GM12878 (cell line): ENCODE measurements around the gene NFATC1. TPM values are rescaled to one million over a fixed set of nuclear protein-coding genes. Genes with fewer than 3 reads are reported as not detected.

Experiments
- ATAC-seq: fragments of 200-7000 bp; cut with Tn5 transposase; 3 replicates; pipeline ENCODE4 v1.9.1; 2020; ENCODE audit warnings: mild to moderate bottlenecking, moderate library complexity
- BruUV-seq: library from RNA; stranded (reverse); fragments of 400-500 nt; replicated peaks from 2 replicates; lab custom pipeline; 2021; lab: Mats Ljungman, UMichigan
- CTCF ChIA-PET: fragments of 300-600 bp; sonication (Branson Sonifier 250); formaldehyde crosslinking; extraction: SDS; loops from one replicate; lab custom pipeline; 2021; ENCODE audit warnings: inconsistent platforms; lab: Yijun Ruan, JAX
- POLR2A ChIA-PET: fragments of 350-600 bp; formaldehyde crosslinking; extraction: SDS; loops from one replicate; lab custom pipeline; 2021; ENCODE audit warnings: inconsistent platforms; lab: Charles Lee
- RAD21 ChIA-PET: fragments of 300-600 bp; sonication (Branson Sonifier 250); formaldehyde crosslinking; loops from one replicate; lab custom pipeline; 2023; ENCODE audit warnings: antibody characterized with exemption; ENCODE audit not compliant: unreplicated experiment; lab: Charles Lee
- SMC1A ChIA-PET: fragments of 300-600 bp; sonication (Branson Sonifier 250); formaldehyde crosslinking; loops from one replicate; lab custom pipeline; 2023; ENCODE audit not compliant: unreplicated experiment, uncharacterized antibody; lab: Charles Lee
- DNase-seq: peaks from one replicate; pipeline ENCODE4 v3.0.0-alpha.2; 2011; ENCODE audit warnings: low read depth, low spot score
- FAIRE-seq: peaks from 3 replicates; lab custom pipeline; 2011; peaks lifted over from hg19 to GRCh38; lab: Jason Lieb, UNC
- H2AFZ ChIP-seq: 2 replicates; pipeline ENCODE4 v1.6.0; 2011; ENCODE audit warnings: low read depth, low read length, control low read depth; ENCODE audit not compliant: control insufficient read depth
- H3K27ac ChIP-seq: 2 replicates; pipeline ENCODE4 v1.5.1; 2011; ENCODE audit warnings: control low read depth; ENCODE audit not compliant: control insufficient read depth, insufficient read depth
- H3K27me3 ChIP-seq, 2 experiments: replicated peaks in 1 of 2; 2 replicates each; pipeline versions ENCODE4 v1.6.0 to v1.6.1; 2011; ENCODE audit warnings: low read length in 1 of 2; ENCODE audit not compliant: control insufficient read depth in 2 of 2, insufficient read depth in 2 of 2
- H3K36me3 ChIP-seq, 2 experiments: 2 replicates each; pipeline ENCODE4 v1.5.1; 2011; ENCODE audit warnings: low read length in 1 of 2; ENCODE audit not compliant: control insufficient read depth in 2 of 2, insufficient read depth in 2 of 2
- H3K4me1 ChIP-seq: 2 replicates; pipeline ENCODE4 v1.6.1; 2011; ENCODE audit warnings: mild to moderate bottlenecking, low read length, moderate library complexity, mixed read lengths; ENCODE audit not compliant: control insufficient read depth, insufficient read depth
- H3K4me2 ChIP-seq: 2 replicates; pipeline ENCODE4 v1.6.0; 2011; ENCODE audit warnings: control low read depth; ENCODE audit not compliant: control insufficient read depth, insufficient read depth
- H3K4me3 ChIP-seq: fragments of 200-600 bp; sonication (generic); 2 replicates; pipeline ENCODE4 v1.5.1; 2016
- H3K79me2 ChIP-seq: 2 replicates; pipeline ENCODE4 v1.6.0; 2011; ENCODE audit warnings: low read length; ENCODE audit not compliant: control insufficient read depth, insufficient read depth
- H3K9ac ChIP-seq: 2 replicates; pipeline ENCODE4 v1.8.0; 2011; ENCODE audit warnings: low read length, control low read depth, mixed read lengths; ENCODE audit not compliant: control insufficient read depth, insufficient read depth
- H3K9me3 ChIP-seq: replicated peaks from 3 replicates; pipeline ENCODE4 v1.5.1; 2011; ENCODE audit warnings: mild to moderate bottlenecking, low read length; ENCODE audit not compliant: control insufficient read depth, insufficient read depth
- H4K20me1 ChIP-seq: 2 replicates; pipeline ENCODE4 v1.6.0; 2011; ENCODE audit not compliant: control insufficient read depth, insufficient read depth
- ATF2 ChIP-seq: IDR thresholded peaks from 2 replicates; pipeline ENCODE4 v1.6.1; 2012; ENCODE audit warnings: low read length, inconsistent platforms
- CBX3 ChIP-seq: fragments of 200-600 bp; sonication (generic); IDR thresholded peaks from 2 replicates; pipeline ENCODE4 v1.6.1; 2016; ENCODE audit warnings: low read depth, borderline replicate concordance
- CHD1 ChIP-seq: IDR thresholded peaks from 2 replicates; pipeline ENCODE4 v1.6.1; 2012; ENCODE audit warnings: low read depth, low read length, improper control_type of control experiment
- ETV6 ChIP-seq, 2 experiments: fragments of 450-650 bp in 1 of 2; IDR thresholded peaks in 1 of 2; conservative IDR thresholded peaks in 1 of 2; 2 replicates each; pipeline ENCODE4 v1.6.1; 2014; ENCODE audit warnings: antibody characterized with exemption in 1 of 2, borderline replicate concordance in 1 of 2, low read depth in 1 of 2, mild to moderate bottlenecking in 1 of 2, moderate library complexity in 1 of 2
- EZH2 ChIP-seq: IDR thresholded peaks from 2 replicates; pipeline ENCODE4 v1.6.1; 2012; ENCODE audit warnings: low read depth, mild to moderate bottlenecking, control low read depth, inconsistent platforms, low read length, borderline replicate concordance; ENCODE audit not compliant: control insufficient read depth
- IKZF1 ChIP-seq: fragments of 450-650 bp; conservative IDR thresholded peaks from 2 replicates; pipeline ENCODE4 v1.6.1; 2017; ENCODE audit warnings: antibody characterized with exemption, mild to moderate bottlenecking
- IKZF2 ChIP-seq, 2 experiments: fragments of 450-650 bp; IDR thresholded peaks; 2 replicates each; pipeline ENCODE4 v1.6.1; 2017; ENCODE audit warnings: mild to moderate bottlenecking in 2 of 2, moderate library complexity in 2 of 2
- MEF2A ChIP-seq: IDR thresholded peaks from 2 replicates; pipeline ENCODE4 v1.6.1; 2011; ENCODE audit warnings: low read depth, mild to moderate bottlenecking, low read length, moderate library complexity; ENCODE audit not compliant: insufficient read depth
- MYB ChIP-seq: fragments of 150-350 bp; IDR thresholded peaks from 2 replicates; pipeline ENCODE4 v1.6.1; 2014; ENCODE audit warnings: mild to moderate bottlenecking, low read depth, low read length, borderline replicate concordance
- NR2C1 ChIP-seq: fragments of 450-650 bp; IDR thresholded peaks from 2 replicates; pipeline ENCODE4 v1.6.1; 2017; ENCODE audit warnings: antibody characterized with exemption, mild to moderate bottlenecking, moderate library complexity
- STAT1 ChIP-seq: fragments of 450-650 bp; conservative IDR thresholded peaks from 2 replicates; pipeline ENCODE4 v1.6.1; 2014; ENCODE audit warnings: antibody characterized with exemption, mild to moderate bottlenecking
- TCF3 ChIP-seq: IDR thresholded peaks from 2 replicates; pipeline ENCODE4 v1.6.1; 2012; ENCODE audit warnings: low read depth, mild to moderate bottlenecking, low read length, borderline replicate concordance; ENCODE audit not compliant: insufficient read depth
- YY1 ChIP-seq: IDR thresholded peaks from 2 replicates; pipeline ENCODE4 v1.6.1; 2011; ENCODE audit warnings: low read depth, mild to moderate bottlenecking, low read length
- ZNF24 ChIP-seq: fragments of 450-650 bp; IDR thresholded peaks from 2 replicates; pipeline ENCODE4 v1.6.1; 2017; ENCODE audit warnings: antibody characterized with exemption, mild to moderate bottlenecking
- ZSCAN29 ChIP-seq: fragments of 450-650 bp; IDR thresholded peaks from 2 replicates; pipeline ENCODE4 v1.6.1; 2017; ENCODE audit warnings: mild to moderate bottlenecking, moderate library complexity
- ZZZ3 ChIP-seq: IDR thresholded peaks from 2 replicates; pipeline ENCODE4 v1.6.1; 2011; ENCODE audit warnings: low read depth; ENCODE audit not compliant: control insufficient read depth, insufficient read length
- WGBS: methylation state at CpG from one replicate; pipeline ENCODE4 v1.1.6; 2016; ENCODE audit warnings: low lambda C conversion rate; ENCODE audit not compliant: insufficient replicate concordance, insufficient coverage; ENCODE audit errors: missing lambda C conversion rate; 5-methylcytosine and 5-hydroxymethylcytosine counted together
- in situ Hi-C: fragments of 300-500 bp; cut with MboI; formaldehyde crosslinking; loops from 9 replicates; pipeline ENCODE4 v1.14.3; 2018; ENCODE audit warnings: mixed read lengths
- intact Hi-C: fragments of 100-400 bp; cut with micrococcal nuclease; formaldehyde crosslinking; loops from one replicate; pipeline ENCODE4 v1.14.2; 2022; ENCODE audit not compliant: unreplicated experiment
- polyA plus RNA-seq, 11 experiments: library from polyadenylated mRNA; depleted of rRNA in 4 of 11; unstranded in 6 of 11; stranded (reverse) in 5 of 11; fragments of >200 nt; fragmentation: Nextera tagmentation in 4 of 11; fragmentation: Illumina TruSeq in 1 of 11; extraction: Ambion mirVana in 4 of 11; extraction: Trizol in 1 of 11; gene quantifications; 1 replicate in 1 of 11; 2 replicates in 10 of 11; pipeline versions ENCODE4 v1.2.1 to v1.2.3, GENCODE V29; 2011 to 2016; ENCODE audit warnings: inconsistent platforms in 2 of 11, missing spikeins in 2 of 11, low read depth in 1 of 11
- total RNA-seq, 4 experiments: library from RNA; depleted of rRNA in 3 of 4; stranded (reverse); fragments of >200 nt in 3 of 4; fragmentation: Illumina TruSeq in 1 of 4; extraction: Trizol in 1 of 4; gene quantifications; 2 replicates each; pipeline versions ENCODE4 v1.2.1 to v1.2.3, GENCODE V29; 2013 to 2021

The NFATC1 gene
- total and polyA plus RNA-seq, 10 of the 15 experiments (the other 5 are each of a cell fraction or from before 2014, with no cell fraction given), result 0.84 to 20.8 (median 5.1) TPM

DNA sequence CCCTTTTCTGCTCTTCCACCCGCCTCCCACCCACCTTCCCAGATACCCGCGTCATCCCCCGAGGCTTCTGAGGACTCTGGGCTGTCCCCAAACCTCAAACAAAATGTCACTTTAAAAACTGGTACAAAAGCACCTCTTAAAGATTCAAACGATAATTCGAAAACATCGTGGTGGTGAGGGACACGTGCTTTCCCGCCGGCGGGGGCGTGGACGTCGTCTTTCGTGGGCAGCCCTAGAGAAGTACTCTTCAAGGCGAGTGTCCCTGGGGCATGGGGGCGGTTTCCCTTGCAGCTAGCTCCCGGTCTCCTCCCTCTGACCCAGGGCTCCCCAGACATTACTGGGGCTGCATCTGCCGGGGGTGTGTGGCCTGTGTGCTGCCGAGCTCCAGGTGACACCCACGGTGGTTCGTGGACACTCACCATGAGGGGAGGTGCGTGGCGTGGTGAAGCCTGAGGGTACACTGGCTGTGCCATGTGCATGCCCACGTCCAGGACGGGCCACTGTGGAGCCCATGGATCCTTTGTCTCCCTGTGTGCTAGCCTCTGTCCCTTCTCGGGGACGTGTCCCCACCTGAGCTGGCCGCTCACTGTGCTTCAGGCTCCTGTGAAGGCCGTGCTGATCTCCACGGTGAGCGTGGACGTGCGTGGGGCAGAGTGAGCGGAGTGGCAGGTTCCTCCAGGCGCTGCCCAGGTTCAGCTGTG, 117.8 kb downstream of the NFATC1 start:
- TF ChIP-seq MYB (no peak), CBX3 (no peak), MEF2A (no peak), ZSCAN29 (no peak), IKZF2 (IDR thresholded peaks at IDR 0.05) (no peak), ZNF24 (no peak)
- no peaks in the 10 kb centered on the region; a peak in 1 of 4 replicates for H3K36me3 ChIP-seq
- CTCF ChIA-PET, result no interaction called here
- no TSS peak for BruUV-seq
- H3K27ac ChIP-seq, result no peak overlapping the region
- H3K4me3 ChIP-seq, result no peak overlapping the region
- H4K20me1 ChIP-seq, result no peaks in the 10 kb centered on the region
- FAIRE-seq (no peak), DNase-seq (no peak), ATAC-seq (no peak)
- peaks cover 9% of the 10 kb centered on the region; the same call in 1 of the 2 replicates for H3K4me1 ChIP-seq
- H3K9me3 ChIP-seq, result no peaks in the 10 kb centered on the region
- no peaks in the 10 kb centered on the region for H3K27me3 ChIP-seq
- POLR2A ChIA-PET, result interaction anchor here (0.6 kb wide), 1 partner anchor 114 kb away, joined by 8 read pairs; no protein-coding TSS in a partner anchor
- no peak overlapping the region for H3K9ac ChIP-seq
- no peak overlapping the region for H3K4me2 ChIP-seq
- H3K79me2 ChIP-seq, result no peaks in the 10 kb centered on the region
- H2AFZ ChIP-seq, result no peak overlapping the region
- 82% methylated on average over 35 of the region's 36 CpGs for WGBS
- RAD21 ChIA-PET, result no interaction called here
- SMC1A ChIA-PET, result no interaction called here
- intact Hi-C loops (no loop called here), in situ Hi-C loops (loop anchor here (10.0 kb wide), 1 partner anchor 109 kb away; no protein-coding TSS in a partner anchor)

GRCh38 chr18:79515331-79515730, 119.6 kb downstream of the NFATC1 start:
- no peaks in the 10 kb centered on the region for H3K4me1 ChIP-seq
- SMC1A ChIA-PET, result no interaction called here
- H4K20me1 ChIP-seq, result no peaks in the 10 kb centered on the region
- no peaks in the 10 kb centered on the region for H3K79me2 ChIP-seq
- FAIRE-seq (no peak), ATAC-seq (no peak), DNase-seq (no peak)
- H2AFZ ChIP-seq, result no peak overlapping the region
- H3K36me3 ChIP-seq, result no peaks in the 10 kb centered on the region; a peak in 1 of 4 replicates
- CTCF ChIA-PET, result no interaction called here
- in situ Hi-C loops (loop anchor here (10.0 kb wide), 1 partner anchor 111 kb away; no protein-coding TSS in a partner anchor), intact Hi-C loops (no loop called here)
- RAD21 ChIA-PET, result no interaction called here
- H3K9me3 ChIP-seq, result no peaks in the 10 kb centered on the region
- BruUV-seq, result no TSS peak
- H3K27me3 ChIP-seq, result no peaks in the 10 kb centered on the region
- POLR2A ChIA-PET, result interaction anchor here (0.7 kb wide), 1 partner anchor 50 kb away, joined by 4 read pairs; no protein-coding TSS in a partner anchor
- no peak overlapping the region for H3K27ac ChIP-seq
- no peak overlapping the region for H3K4me3 ChIP-seq
- no peak overlapping the region for H3K4me2 ChIP-seq
- H3K9ac ChIP-seq, result no peak overlapping the region
- 82% methylated on average over 4 of the region's 8 CpGs for WGBS
- TF ChIP-seq EZH2 (no peak), IKZF1 (no peak), CHD1 (no peak), YY1 (no peak), NR2C1 (no peak), ZZZ3 (no peak), ETV6 (conservative IDR thresholded peaks at IDR 0.05 in 1 of 2, IDR thresholded peaks at IDR 0.05 in 1 of 2; ENCODE audit: borderline replicate concordance in 1 of 2, low read depth in 1 of 2) (no peak), STAT1 (no peak), TCF3 (no peak), ATF2 (no peak)
